NCI-H1092 (cell line): ENCODE data around the gene NUP160.
"Not testable (repeated sequence)": the region's sequence is repeated elsewhere in the genome, so short reads cannot be mapped to it uniquely, and the experiment has no call there.

ENCODE experiments used
- DNase-seq: peaks from one replicate; lab custom pipeline; 2025; lab: John Stamatoyannopoulos, UW

Gene NUP160

GRCh38 chr11:47788181-47788580, 60.0 kb downstream of the NUP160 start:
- DNase-seq = no peak

- no peak for DNase-seq
Observed at GRCh38 chr11:47786373-47786772, 61.8 kb downstream of the NUP160 start.

- no peak for DNase-seq
Observed at GRCh38 chr11:47784785-47785381, 63.3 kb downstream of the NUP160 start.

GRCh38 chr11:47783087-47783610, 65.0 kb downstream of the NUP160 start:
- DNase-seq = no peak

GRCh38 chr11:47778878-47779483, 69.2 kb downstream of the NUP160 start:
- no peak for DNase-seq

- DNase-seq = no peak
Observed at GRCh38 chr11:47775240-47775869, 72.8 kb downstream of the NUP160 start.

- DNase-seq = no peak
Observed at GRCh38 chr11:47773882-47774281, 74.3 kb downstream of the NUP160 start.

GRCh38 chr11:47769556-47769955, 78.6 kb downstream of the NUP160 start:
- DNase-seq = not testable (repeated sequence)

GRCh38 chr11:47768101-47768612, 80.0 kb downstream of the NUP160 start:
- peak; percentile 85 for DNase-seq

- DNase-seq = peak; percentile 27
Observed at GRCh38 chr11:47766509-47767227, 81.5 kb downstream of the NUP160 start.

- DNase-seq = no peak
Observed at GRCh38 chr11:47765086-47765485, 83.1 kb downstream of the NUP160 start.

- not testable (repeated sequence) for DNase-seq
Observed at GRCh38 chr11:47759291-47759690, 88.9 kb downstream of the NUP160 start.

GRCh38 chr11:47756208-47756607, 91.9 kb downstream of the NUP160 start:
- DNase-seq = no peak

- DNase-seq = no peak
Observed at GRCh38 chr11:47750725-47751124, 97.4 kb downstream of the NUP160 start.

- not testable (repeated sequence) for DNase-seq
Observed at GRCh38 chr11:47742494-47742893, 105.7 kb downstream of the NUP160 start.

GRCh38 chr11:47737817-47738216, 110.3 kb downstream of the NUP160 start:
- not testable (repeated sequence) for DNase-seq

- DNase-seq = no peak
Observed at GRCh38 chr11:47732271-47732670, 115.9 kb downstream of the NUP160 start.

- no peak for DNase-seq
Observed at GRCh38 chr11:47731475-47731874, 116.7 kb downstream of the NUP160 start.
